ENCODE results near the gene MOCS2.

DNA sequence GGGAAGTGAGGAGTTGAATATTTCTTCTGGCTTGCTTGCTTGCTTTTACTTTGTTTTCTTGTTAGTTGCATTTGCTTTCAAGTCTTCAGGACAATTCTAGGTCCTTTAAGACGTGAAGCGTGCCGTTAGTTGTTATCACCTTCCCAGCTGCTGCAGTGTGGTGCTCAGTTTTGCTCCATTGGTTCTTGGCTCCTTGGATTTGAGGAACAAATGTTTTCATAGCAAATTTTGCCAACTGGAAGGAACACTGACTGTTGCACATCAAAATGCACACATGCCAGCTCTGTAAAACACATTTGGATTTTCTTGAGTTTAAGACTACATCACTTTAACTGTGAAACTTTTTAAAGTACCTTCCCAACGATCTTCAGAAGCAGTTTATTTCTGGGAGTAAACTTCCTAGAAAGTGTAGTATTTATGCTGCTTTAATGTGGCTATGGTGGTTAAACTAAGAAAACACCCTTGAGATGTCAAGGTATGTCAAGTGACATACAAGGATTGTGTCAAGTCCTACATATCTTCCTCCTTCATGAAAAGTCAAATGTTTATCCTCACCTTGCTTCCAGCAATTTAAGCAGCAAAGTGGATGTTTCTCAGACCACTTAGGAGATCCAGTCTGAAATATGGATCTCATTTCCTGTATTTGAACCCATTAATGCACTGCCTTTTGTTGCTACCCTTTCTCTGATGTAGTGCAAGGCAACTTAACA, 24.9 kb downstream of the MOCS2 start:
- TF ChIP-seq, protein P1, sequence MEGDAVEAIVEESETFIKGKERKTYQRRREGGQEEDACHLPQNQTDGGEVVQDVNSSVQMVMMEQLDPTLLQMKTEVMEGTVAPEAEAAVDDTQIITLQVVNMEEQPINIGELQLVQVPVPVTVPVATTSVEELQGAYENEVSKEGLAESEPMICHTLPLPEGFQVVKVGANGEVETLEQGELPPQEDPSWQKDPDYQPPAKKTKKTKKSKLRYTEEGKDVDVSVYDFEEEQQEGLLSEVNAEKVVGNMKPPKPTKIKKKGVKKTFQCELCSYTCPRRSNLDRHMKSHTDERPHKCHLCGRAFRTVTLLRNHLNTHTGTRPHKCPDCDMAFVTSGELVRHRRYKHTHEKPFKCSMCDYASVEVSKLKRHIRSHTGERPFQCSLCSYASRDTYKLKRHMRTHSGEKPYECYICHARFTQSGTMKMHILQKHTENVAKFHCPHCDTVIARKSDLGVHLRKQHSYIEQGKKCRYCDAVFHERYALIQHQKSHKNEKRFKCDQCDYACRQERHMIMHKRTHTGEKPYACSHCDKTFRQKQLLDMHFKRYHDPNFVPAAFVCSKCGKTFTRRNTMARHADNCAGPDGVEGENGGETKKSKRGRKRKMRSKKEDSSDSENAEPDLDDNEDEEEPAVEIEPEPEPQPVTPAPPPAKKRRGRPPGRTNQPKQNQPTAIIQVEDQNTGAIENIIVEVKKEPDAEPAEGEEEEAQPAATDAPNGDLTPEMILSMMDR (IDR thresholded peaks at IDR 0.05) = no peak
- no peak for TF ChIP-seq POLR2A (IDR thresholded peaks at IDR 0.05)

Measured in ovary (tissue), 3 donors.